ENCODE results near the gene LCN12. TPM values are rescaled to one million over a fixed set of nuclear protein-coding genes. Genes with fewer than 3 reads are reported as not detected.

The LCN12 gene
- total RNA-seq, 1 experiment from 2014 or later = 4.2 TPM

- Histone ChIP-seq H2AFZ (ENCODE audit: low read depth, low read length, poor library complexity, severe bottlenecking) (no peak overlapping the region), H3K4me1 (ENCODE audit: control insufficient read depth in 1 of 2, insufficient read depth in 2 of 2, low read length in 2 of 2) (peaks cover 53 to 82% of the 10 kb centered on the region in 2 experiments), H3K9me3 (ENCODE audit: control insufficient read depth in 1 of 2, insufficient read depth in 1 of 2, low read depth in 1 of 2, low read length in 2 of 2) (no peaks in the 10 kb centered on the region), H3K36me3 (ENCODE audit: control insufficient read depth in 1 of 2, insufficient read depth in 2 of 2, low read length in 2 of 2) (peaks cover 0 to 12% of the 10 kb centered on the region in 2 experiments; a peak in 2 of 4 replicates), H3K4me3 (replicated peaks in 1 of 2; ENCODE audit: low read depth in 1 of 2, low read length in 2 of 2) (0 out of 4 replicates have a peak overlapping the region, but pooled peaks of 1 of the 2 experiments have one; percentile 56), H3K79me2 (ENCODE audit: insufficient read depth, low read length) (peaks cover 15% of the 10 kb centered on the region), H4K20me1 (ENCODE audit: insufficient read depth) (no peaks in the 10 kb centered on the region), H3K9ac (ENCODE audit: low read length) (peak overlapping the region; percentile 57), H3K27me3 (ENCODE audit: insufficient read depth, low read length) (no peaks in the 10 kb centered on the region), H3K9me2 (ENCODE audit: insufficient read depth) (no peaks in the 10 kb centered on the region), H3K27ac (ENCODE audit: low read depth, low read length) (peak overlapping the region; percentile 95), H3K4me2 (ENCODE audit: low read length) (peak overlapping the region; percentile 88)
- ChIA-PET CTCF (no interaction called here), RAD21 (ENCODE audit: low non-redundant PET in 1 of 2, low total read pairs in 2 of 2, uncharacterized antibody in 2 of 2, unreplicated experiment in 2 of 2) (no interaction called here), POLR2A (no interaction called here)
- intact Hi-C loops (cut with micrococcal nuclease) = no loop called here
- ATAC-seq = no peak
- DNase-seq (ENCODE audit: low read depth, low spot score) = no peak
- TF ChIP-seq TCF7L2 (IDR thresholded peaks at IDR 0.05; ENCODE audit: borderline replicate concordance, extremely low read depth, insufficient read depth, insufficient read length) (no peak), POLR2AphosphoS5 (IDR thresholded peaks at IDR 0.05; ENCODE audit: low read depth, low read length) (no peak)
- BruUV-seq (replicated peaks) = no TSS peak
Measured at GRCh38 chr9:136997830-136998234, 45.8 kb downstream of the LCN12 start.

GRCh38 chr9:137000177-137000930 lies 48.3 kb downstream of the LCN12 start:
- H3K27ac ChIP-seq (ENCODE audit: low read depth, low read length) = no peak overlapping the region
- H3K4me2 ChIP-seq (ENCODE audit: low read length) = 0 out of 2 replicates have a peak overlapping the region, but pooled peaks have one; percentile 1
- ChIA-PET RAD21 (ENCODE audit: low non-redundant PET in 1 of 2, low total read pairs in 2 of 2, uncharacterized antibody in 2 of 2, unreplicated experiment in 2 of 2) (no interaction called here), CTCF (no interaction called here), POLR2A (interaction anchor here (2.9 kb wide), 1 partner anchor 8 kb away, joined by 19 read pairs; the partner anchor contains the start of gene PAXX)
- H3K9me2 ChIP-seq (ENCODE audit: insufficient read depth) = no peaks in the 10 kb centered on the region
- H2AFZ ChIP-seq (ENCODE audit: low read depth, low read length, poor library complexity, severe bottlenecking) = no peak overlapping the region
- no peaks in the 10 kb centered on the region for H3K36me3 ChIP-seq (ENCODE audit: control insufficient read depth in 1 of 2, insufficient read depth in 2 of 2, low read length in 2 of 2)
- intact Hi-C loops (cut with micrococcal nuclease) = no loop called here
- no peak overlapping the region for H3K9ac ChIP-seq (ENCODE audit: low read length)
- BruUV-seq (replicated peaks) = no TSS peak
- ATAC-seq (no peak), DNase-seq (ENCODE audit: low read depth, low spot score) (no peak)
- H3K27me3 ChIP-seq (ENCODE audit: insufficient read depth, low read length) = no peaks in the 10 kb centered on the region
- H3K9me3 ChIP-seq (ENCODE audit: control insufficient read depth in 1 of 2, insufficient read depth in 1 of 2, low read depth in 1 of 2, low read length in 2 of 2) = peaks cover 0 to 3% of the 10 kb centered on the region in 2 experiments; a peak in 1 of 4 replicates
- H4K20me1 ChIP-seq (ENCODE audit: insufficient read depth) = no peaks in the 10 kb centered on the region
- no peaks in the 10 kb centered on the region for H3K79me2 ChIP-seq (ENCODE audit: insufficient read depth, low read length)
- peaks cover 43 to 63% of the 10 kb centered on the region in 2 experiments for H3K4me1 ChIP-seq (ENCODE audit: control insufficient read depth in 1 of 2, insufficient read depth in 2 of 2, low read length in 2 of 2)
- no peak overlapping the region for H3K4me3 ChIP-seq (replicated peaks in 1 of 2; ENCODE audit: low read depth in 1 of 2, low read length in 2 of 2)
- no peak for TF ChIP-seq CBX3 (IDR thresholded peaks at IDR 0.05; ENCODE audit: low read depth)
- TF ChIP-seq MAX (IDR thresholded peaks at IDR 0.05) = no peak
- TF ChIP-seq EZH2 (IDR thresholded peaks at IDR 0.05) = no peak
- TF ChIP-seq SP1 (IDR thresholded peaks at IDR 0.05; ENCODE audit: low read depth) = no peak
- no peak for TF ChIP-seq RAD21 (IDR thresholded peaks at IDR 0.05; ENCODE audit: low read depth)
- no peak for TF ChIP-seq SRF (IDR thresholded peaks at IDR 0.05; ENCODE audit: low read depth)
- no peak for TF ChIP-seq CTCF (IDR thresholded peaks at IDR 0.05 in 2 of 3, conservative IDR thresholded peaks at IDR 0.05 in 1 of 3; ENCODE audit: borderline replicate concordance in 1 of 3, insufficient read depth in 1 of 3, low read depth in 2 of 3, low read length in 2 of 3)
- no peak for TF ChIP-seq ZBTB33 (IDR thresholded peaks at IDR 0.05; ENCODE audit: extremely low read depth, insufficient replicate concordance, low read length)
- no peak for TF ChIP-seq JUND (IDR thresholded peaks at IDR 0.05)
